Measurements from ENCODE around the gene CRB2. TPM values are rescaled to one million over a fixed set of nuclear protein-coding genes. Genes with fewer than 3 reads are reported as not detected.

CRB2 gene
- total and polyA plus RNA-seq, 2 of the 4 experiments (the other 2 are of a cell fraction) = not detected

DNA sequence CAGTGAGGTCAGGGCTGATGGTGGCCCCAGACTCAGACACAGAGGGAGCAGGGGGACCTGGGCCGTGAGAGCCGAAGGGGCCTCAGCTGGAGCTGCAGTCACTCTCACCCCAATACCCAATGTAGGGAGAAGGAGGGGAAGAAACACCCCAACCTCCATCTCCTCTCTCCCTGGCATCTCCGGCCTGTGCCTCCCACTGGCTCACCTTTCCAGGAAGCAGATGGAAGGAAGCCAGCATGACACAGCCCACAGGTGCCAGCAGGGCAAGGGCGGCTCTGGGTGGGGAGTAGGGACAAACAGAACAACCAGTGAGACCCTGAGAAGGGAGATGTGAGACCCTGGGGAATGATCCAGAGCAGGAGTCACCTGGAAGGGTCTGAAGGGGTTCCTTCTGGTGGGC, 3.0 kb upstream of the CRB2 start:
- ChIA-PET POLR2A (ENCODE audit: unreplicated experiment) (no interaction called here), CTCF (no interaction called here)
- dilution Hi-C loops (cut with HindIII; ENCODE audit: low sequenced_read_pairs, unreplicated experiment) = no loop called here
- Histone ChIP-seq H3K27me3 (ENCODE audit: control insufficient read depth, insufficient read depth, low read length) (peaks cover 59% of the 10 kb centered on the region), H4K8ac (ENCODE audit: low read depth in 2 of 2, low read length in 2 of 2) (no peak overlapping the region), H3K9me1 (ENCODE audit: insufficient read depth, low read length) (no peaks in the 10 kb centered on the region), H3K14ac (replicated peaks; ENCODE audit: low read depth, low read length) (no peak overlapping the region), H3K4ac (ENCODE audit: low read depth, low read length) (no peak overlapping the region), H2BK15ac (ENCODE audit: low read depth, low read length) (no peak overlapping the region), H4K5ac (ENCODE audit: low read depth, low read length) (no peak overlapping the region), H3K79me1 (ENCODE audit: low read depth in 1 of 2, low read length in 2 of 2) (no peaks in the 10 kb centered on the region), H2BK120ac (ENCODE audit: low read depth, low read length) (no peak overlapping the region), H3K18ac (ENCODE audit: low read depth, low read length) (no peak overlapping the region), H3K4me2 (ENCODE audit: low read depth, low read length) (no peak overlapping the region), H2AK5ac (ENCODE audit: low read depth, low read length) (no peak overlapping the region), H3K9ac (ENCODE audit: low read depth, low read length) (no peak overlapping the region), H3K36me3 (ENCODE audit: control insufficient read depth, insufficient read depth, low read length) (no peaks in the 10 kb centered on the region), H3K23ac (ENCODE audit: low read depth, low read length) (no peak overlapping the region), H3K27ac (ENCODE audit: insufficient read depth, low read length) (no peak overlapping the region), H3K4me3 (ENCODE audit: insufficient read depth, low read depth, low read length) (no peak overlapping the region), H3K56ac (ENCODE audit: extremely low read depth, insufficient read depth, low read length) (no peak overlapping the region), H3K4me1 (ENCODE audit: control insufficient read depth, insufficient read depth, low read length) (peaks cover 2% of the 10 kb centered on the region; the same call in 1 of the 2 replicates), H4K20me1 (ENCODE audit: insufficient read depth, low read length) (no peaks in the 10 kb centered on the region), H4K91ac (ENCODE audit: insufficient read depth, low read depth, low read length) (no peak overlapping the region), H3K9me3 (ENCODE audit: control insufficient read depth, insufficient read depth, low read length) (no peaks in the 10 kb centered on the region), H2BK20ac (ENCODE audit: low read depth, low read length) (no peak overlapping the region), H2BK5ac (ENCODE audit: low read depth, low read length, poor library complexity, severe bottlenecking) (no peak overlapping the region), H2AFZ (replicated peaks; ENCODE audit: low read length, poor library complexity) (no peak overlapping the region), H2AK9ac (replicated peaks; ENCODE audit: low read depth, low read length, poor library complexity) (no peak overlapping the region)
- WGBS, 2 experiments (ENCODE audit: extremely low coverage in 2 of 2, insufficient read length in 1 of 2) = no CpG with 5 or more reads among the region's 4 CpGs
- DNase-seq = no peak
- no TSS peak for BruUV-seq (replicated peaks)
- TF ChIP-seq SMC3 (IDR thresholded peaks at IDR 0.05; ENCODE audit: low read depth, low read length) (no peak), POLR2A (IDR thresholded peaks at IDR 0.05; ENCODE audit: low read depth, low read length) (no peak), RCOR1 (IDR thresholded peaks at IDR 0.05; ENCODE audit: insufficient replicate concordance, low read length) (no peak), FOS (IDR thresholded peaks at IDR 0.05; ENCODE audit: low read depth, low read length) (no peak), MAFK (IDR thresholded peaks at IDR 0.05; ENCODE audit: low read depth, low read length) (no peak), RAD21 (IDR thresholded peaks at IDR 0.05; ENCODE audit: low read length) (no peak), USF2 (IDR thresholded peaks at IDR 0.05; ENCODE audit: low read depth, low read length) (no peak), CHD1 (IDR thresholded peaks at IDR 0.05; ENCODE audit: low read depth, low read length) (no peak), MAZ (IDR thresholded peaks at IDR 0.05; ENCODE audit: borderline replicate concordance, low read depth, low read length) (no peak), CEBPB (IDR thresholded peaks at IDR 0.05; ENCODE audit: low read depth, low read length) (no peak), MXI1 (IDR thresholded peaks at IDR 0.05; ENCODE audit: borderline replicate concordance, low read depth, low read length) (no peak), BHLHE40 (IDR thresholded peaks at IDR 0.05; ENCODE audit: low read depth, low read length) (no peak)
- TF ChIP-seq, protein P1, sequence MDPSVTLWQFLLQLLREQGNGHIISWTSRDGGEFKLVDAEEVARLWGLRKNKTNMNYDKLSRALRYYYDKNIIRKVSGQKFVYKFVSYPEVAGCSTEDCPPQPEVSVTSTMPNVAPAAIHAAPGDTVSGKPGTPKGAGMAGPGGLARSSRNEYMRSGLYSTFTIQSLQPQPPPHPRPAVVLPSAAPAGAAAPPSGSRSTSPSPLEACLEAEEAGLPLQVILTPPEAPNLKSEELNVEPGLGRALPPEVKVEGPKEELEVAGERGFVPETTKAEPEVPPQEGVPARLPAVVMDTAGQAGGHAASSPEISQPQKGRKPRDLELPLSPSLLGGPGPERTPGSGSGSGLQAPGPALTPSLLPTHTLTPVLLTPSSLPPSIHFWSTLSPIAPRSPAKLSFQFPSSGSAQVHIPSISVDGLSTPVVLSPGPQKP (IDR thresholded peaks at IDR 0.05; ENCODE audit: borderline replicate concordance, low read depth, low read length) = no peak
- TF ChIP-seq, protein P2, sequence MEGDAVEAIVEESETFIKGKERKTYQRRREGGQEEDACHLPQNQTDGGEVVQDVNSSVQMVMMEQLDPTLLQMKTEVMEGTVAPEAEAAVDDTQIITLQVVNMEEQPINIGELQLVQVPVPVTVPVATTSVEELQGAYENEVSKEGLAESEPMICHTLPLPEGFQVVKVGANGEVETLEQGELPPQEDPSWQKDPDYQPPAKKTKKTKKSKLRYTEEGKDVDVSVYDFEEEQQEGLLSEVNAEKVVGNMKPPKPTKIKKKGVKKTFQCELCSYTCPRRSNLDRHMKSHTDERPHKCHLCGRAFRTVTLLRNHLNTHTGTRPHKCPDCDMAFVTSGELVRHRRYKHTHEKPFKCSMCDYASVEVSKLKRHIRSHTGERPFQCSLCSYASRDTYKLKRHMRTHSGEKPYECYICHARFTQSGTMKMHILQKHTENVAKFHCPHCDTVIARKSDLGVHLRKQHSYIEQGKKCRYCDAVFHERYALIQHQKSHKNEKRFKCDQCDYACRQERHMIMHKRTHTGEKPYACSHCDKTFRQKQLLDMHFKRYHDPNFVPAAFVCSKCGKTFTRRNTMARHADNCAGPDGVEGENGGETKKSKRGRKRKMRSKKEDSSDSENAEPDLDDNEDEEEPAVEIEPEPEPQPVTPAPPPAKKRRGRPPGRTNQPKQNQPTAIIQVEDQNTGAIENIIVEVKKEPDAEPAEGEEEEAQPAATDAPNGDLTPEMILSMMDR (conservative IDR thresholded peaks at IDR 0.05; ENCODE audit: low read depth, low read length) = no peak
- intact Hi-C loops (cut with micrococcal nuclease) = loop anchor here (5.0 to 10.0 kb wide), 3 partner anchors 348 to 886 kb away; no protein-coding TSS in a partner anchor
- ATAC-seq (ENCODE audit: low read depth) = no peak
- in situ Hi-C loops (cut with MboI; ENCODE audit: low sequenced_read_pairs) = loop anchor here (5.0 kb wide), 1 partner anchor 271 kb away; no protein-coding TSS in a partner anchor

Measured in IMR-90 (cell line).